ENCODE measurements around the gene ZNF341.

Gene ZNF341

GRCh38 chr20:33716498-33716897, 15.3 kb upstream of the ZNF341 start:
- Histone ChIP-seq H3K27ac (no peak overlapping the region), H3K36me3 (peaks cover 30% of the 10 kb centered on the region), H3K27me3 (no peaks in the 10 kb centered on the region), H3K4me1 (ENCODE audit: control insufficient read depth in 1 of 2, insufficient read depth in 1 of 2, low read depth in 1 of 2, low read length in 1 of 2) (peaks cover 15 to 18% of the 10 kb centered on the region in 2 experiments), H3K9me3 (no peaks in the 10 kb centered on the region), H3K4me3 (ENCODE audit: low read depth in 1 of 2, low read length in 1 of 2) (no peak overlapping the region)
- no peak for TF ChIP-seq CTCF (IDR thresholded peaks at IDR 0.05)

- H3K9me3 ChIP-seq = no peaks in the 10 kb centered on the region
- peaks cover 21 to 27% of the 10 kb centered on the region in 2 experiments for H3K4me1 ChIP-seq (ENCODE audit: control insufficient read depth in 1 of 2, insufficient read depth in 1 of 2, low read depth in 1 of 2, low read length in 1 of 2)
- H3K4me3 ChIP-seq (ENCODE audit: low read depth in 1 of 2, low read length in 1 of 2) = peak overlapping the region; percentile 71 to 80
- H3K27ac ChIP-seq = peak overlapping the region; percentile 69
- peaks cover 5% of the 10 kb centered on the region for H3K36me3 ChIP-seq
- TF ChIP-seq CTCF (IDR thresholded peaks at IDR 0.05) = no peak
- H3K27me3 ChIP-seq = no peaks in the 10 kb centered on the region
Measured at GRCh38 chr20:33719277-33719988, 12.4 kb upstream of the ZNF341 start.

GRCh38 chr20:33719989-33720709, 11.6 kb upstream of the ZNF341 start, which contains the start of gene PXMP4:
PXMP4 (minus strand) TSS chr20:33720310; CDS start chr20:33720207, 103 bp downstream.
- peak within 1 kb of the TSS; percentile 71 to 80 for H3K4me3 ChIP-seq (ENCODE audit: low read depth in 1 of 2, low read length in 1 of 2)
- peak; percentile 60 for TF ChIP-seq CTCF (IDR thresholded peaks at IDR 0.05)
- H3K9me3 ChIP-seq = no peaks in the 10 kb centered on the region
- H3K36me3 ChIP-seq = no peaks in the 10 kb centered on the region
- no peaks in the 10 kb centered on the region for H3K27me3 ChIP-seq
- peak within 1 kb of the TSS; percentile 69 for H3K27ac ChIP-seq
- H3K4me1 ChIP-seq (ENCODE audit: control insufficient read depth in 1 of 2, insufficient read depth in 1 of 2, low read depth in 1 of 2, low read length in 1 of 2) = peaks cover 28 to 34% of the 10 kb centered on the region in 2 experiments

- Histone ChIP-seq H3K36me3 (no peaks in the 10 kb centered on the region), H3K27ac (no peak overlapping the region), H3K27me3 (no peaks in the 10 kb centered on the region), H3K9me3 (no peaks in the 10 kb centered on the region), H3K4me1 (ENCODE audit: control insufficient read depth in 1 of 2, insufficient read depth in 1 of 2, low read depth in 1 of 2, low read length in 1 of 2) (peaks cover 28 to 37% of the 10 kb centered on the region in 2 experiments), H3K4me3 (ENCODE audit: low read depth in 1 of 2, low read length in 1 of 2) (no peak overlapping the region)
- no peak for TF ChIP-seq CTCF (IDR thresholded peaks at IDR 0.05)
Measured at GRCh38 chr20:33721391-33722140, 10.2 kb upstream of the ZNF341 start.

GRCh38 chr20:33724439-33725094, 7.2 kb upstream of the ZNF341 start:
- Histone ChIP-seq H3K27me3 (no peaks in the 10 kb centered on the region), H3K4me1 (ENCODE audit: control insufficient read depth in 1 of 2, insufficient read depth in 1 of 2, low read depth in 1 of 2, low read length in 1 of 2) (peaks cover 22 to 31% of the 10 kb centered on the region in 2 experiments), H3K9me3 (no peaks in the 10 kb centered on the region), H3K27ac (peak overlapping the region; percentile 75), H3K4me3 (ENCODE audit: low read depth in 1 of 2, low read length in 1 of 2) (peak overlapping the region; percentile 4 to 23), H3K36me3 (no peaks in the 10 kb centered on the region)
- no peak for TF ChIP-seq CTCF (IDR thresholded peaks at IDR 0.05)

Measured in neutrophil (primary cell).